NCI-H510A (cell line): ENCODE results near the gene CNR2.
"Not testable (repeated sequence)": the region's sequence is repeated elsewhere in the genome, so short reads cannot be mapped to it uniquely, and the experiment has no call there.

ENCODE experiments used
- DNase-seq: peaks from one replicate; lab custom pipeline; 2025; lab: John Stamatoyannopoulos, UW

Gene CNR2

GRCh38 chr1:23882746-23883145, 30.4 kb downstream of the CNR2 start:
- DNase-seq, result no peak

GRCh38 chr1:23879809-23880208, 33.4 kb downstream of the CNR2 start:
- DNase-seq, result no peak

GRCh38 chr1:23878668-23879067, 34.5 kb downstream of the CNR2 start:
- no peak for DNase-seq

- DNase-seq, result no peak
Measured at GRCh38 chr1:23875382-23875781, 37.8 kb downstream of the CNR2 start.

GRCh38 chr1:23872421-23872820, 40.7 kb downstream of the CNR2 start:
- DNase-seq, result no peak

- DNase-seq, result no peak
Measured at GRCh38 chr1:23869051-23869450, 44.1 kb downstream of the CNR2 start.

- DNase-seq, result no peak
Measured at GRCh38 chr1:23868557-23869016, 44.6 kb downstream of the CNR2 start.

GRCh38 chr1:23867895-23868556, 45.1 kb downstream of the CNR2 start, which contains the start of gene FUCA1:
FUCA1 (minus strand) TSS chr1:23868290; CDS start chr1:23868286, 4 bp downstream.
- peak; percentile 91 for DNase-seq

- peak; percentile 8 for DNase-seq
Measured at GRCh38 chr1:23867542-23867894, 45.6 kb downstream of the CNR2 start.

GRCh38 chr1:23865543-23865930, 47.6 kb downstream of the CNR2 start:
- no peak for DNase-seq

GRCh38 chr1:23864801-23865542, 48.2 kb downstream of the CNR2 start:
- no peak for DNase-seq

GRCh38 chr1:23862640-23863039, 50.5 kb downstream of the CNR2 start:
- DNase-seq, result no peak

GRCh38 chr1:23854568-23854967, 58.6 kb downstream of the CNR2 start:
- no peak for DNase-seq

GRCh38 chr1:23853124-23853523, 60.0 kb downstream of the CNR2 start:
- DNase-seq, result not testable (repeated sequence)

- DNase-seq, result not testable (repeated sequence)
Measured at GRCh38 chr1:23851406-23851805, 61.8 kb downstream of the CNR2 start.

- no peak for DNase-seq
Measured at GRCh38 chr1:23848673-23849616, 64.2 kb downstream of the CNR2 start.

- not testable (repeated sequence) for DNase-seq
Measured at GRCh38 chr1:23847482-23848095, 65.6 kb downstream of the CNR2 start.

- DNase-seq, result no peak
Measured at GRCh38 chr1:23845163-23845562, 68.0 kb downstream of the CNR2 start.

- DNase-seq, result no peak
Measured at GRCh38 chr1:23843644-23844043, 69.5 kb downstream of the CNR2 start.

- DNase-seq, result peak; percentile 34
Measured at GRCh38 chr1:23838401-23838866, 74.7 kb downstream of the CNR2 start.

GRCh38 chr1:23837908-23838307, 75.3 kb downstream of the CNR2 start:
- DNase-seq, result no peak

GRCh38 chr1:23836037-23836436, 77.1 kb downstream of the CNR2 start:
- no peak for DNase-seq
